ENCODE data around the gene KIAA0319L. TPM values are rescaled to one million over a fixed set of nuclear protein-coding genes. Genes with fewer than 3 reads are reported as not detected.

The KIAA0319L gene
- total RNA-seq, 1 donor from 2014 or later, result 58.3 TPM

GRCh38 chr1:35509558-35509957, 47.6 kb downstream of the KIAA0319L start:
- TF ChIP-seq CTCF (IDR thresholded peaks at IDR 0.05) (no peak), EZH2 (IDR thresholded peaks at IDR 0.05) (no peak), EZH2phosphoT487 (IDR thresholded peaks at IDR 0.05) (no peak)
- Mint-ChIP-seq H3K27ac (no peak overlapping the region), H3K4me1 (no peaks in the 10 kb centered on the region), H3K27me3 (ENCODE audit: insufficient read depth, low read depth) (no peaks in the 10 kb centered on the region), H3K4me3 (no peak overlapping the region), H3K9me3 (peaks cover 3% of the 10 kb centered on the region), H3K36me3 (peaks cover 18% of the 10 kb centered on the region)
- Histone ChIP-seq H3K9me3 (ENCODE audit: low read depth) (no peaks in the 10 kb centered on the region), H3K27me3 (no peaks in the 10 kb centered on the region), H3K36me3 (peaks cover 2% of the 10 kb centered on the region), H3K9ac (no peak overlapping the region), H3K4me1 (no peaks in the 10 kb centered on the region), H3F3A (ENCODE audit: low read depth) (no peaks in the 10 kb centered on the region), H3K4me2 (no peak overlapping the region), H3K27ac (no peak overlapping the region), H3K79me2 (ENCODE audit: low read depth) (peaks cover 27% of the 10 kb centered on the region), H4K20me1 (ENCODE audit: low read depth) (peaks cover 13% of the 10 kb centered on the region), H3K4me3 (no peak overlapping the region), H2AFZ (replicated peaks) (no peak overlapping the region)
- DNase-seq (ENCODE audit: low spot score), result no peak

GRCh38 chr1:35507947-35508346, 49.3 kb downstream of the KIAA0319L start:
- no peaks in the 10 kb centered on the region for H3K36me3 ChIP-seq
- no peaks in the 10 kb centered on the region for H3F3A ChIP-seq (ENCODE audit: low read depth)
- no peaks in the 10 kb centered on the region for H3K9me3 ChIP-seq (ENCODE audit: low read depth)
- H3K27me3 ChIP-seq, result no peaks in the 10 kb centered on the region
- H2AFZ ChIP-seq (replicated peaks), result no peak overlapping the region
- DNase-seq (ENCODE audit: low spot score), result no peak
- peaks cover 12% of the 10 kb centered on the region for H3K36me3 Mint-ChIP-seq
- no peak overlapping the region for H3K27ac ChIP-seq
- no peak for TF ChIP-seq EZH2 (IDR thresholded peaks at IDR 0.05)
- no peak for TF ChIP-seq EZH2phosphoT487 (IDR thresholded peaks at IDR 0.05)
- no peak for TF ChIP-seq CTCF (IDR thresholded peaks at IDR 0.05)
- no peak overlapping the region for H3K4me3 Mint-ChIP-seq
- no peak overlapping the region for H3K27ac Mint-ChIP-seq
- H3K4me1 ChIP-seq, result no peaks in the 10 kb centered on the region
- H3K9me3 Mint-ChIP-seq, result no peaks in the 10 kb centered on the region
- no peaks in the 10 kb centered on the region for H3K27me3 Mint-ChIP-seq (ENCODE audit: insufficient read depth, low read depth)
- H4K20me1 ChIP-seq (ENCODE audit: low read depth), result peaks cover 13% of the 10 kb centered on the region
- H3K9ac ChIP-seq, result no peak overlapping the region
- no peak overlapping the region for H3K4me3 ChIP-seq
- H3K4me1 Mint-ChIP-seq, result no peaks in the 10 kb centered on the region
- peaks cover 13% of the 10 kb centered on the region for H3K79me2 ChIP-seq (ENCODE audit: low read depth)
- H3K4me2 ChIP-seq, result no peak overlapping the region

GRCh38 chr1:35506960-35507912, 50.0 kb downstream of the KIAA0319L start:
- peaks cover 13% of the 10 kb centered on the region for H4K20me1 ChIP-seq (ENCODE audit: low read depth)
- H3K27me3 ChIP-seq, result no peaks in the 10 kb centered on the region
- H3F3A ChIP-seq (ENCODE audit: low read depth), result no peaks in the 10 kb centered on the region
- Mint-ChIP-seq H3K27ac (no peak overlapping the region), H3K4me3 (no peak overlapping the region), H3K4me1 (no peaks in the 10 kb centered on the region), H3K36me3 (peaks cover 11% of the 10 kb centered on the region), H3K9me3 (no peaks in the 10 kb centered on the region), H3K27me3 (ENCODE audit: insufficient read depth, low read depth) (no peaks in the 10 kb centered on the region)
- no peaks in the 10 kb centered on the region for H3K4me1 ChIP-seq
- H2AFZ ChIP-seq (replicated peaks), result no peak overlapping the region
- peaks cover 13% of the 10 kb centered on the region for H3K79me2 ChIP-seq (ENCODE audit: low read depth)
- H3K9ac ChIP-seq, result no peak overlapping the region
- no peaks in the 10 kb centered on the region for H3K36me3 ChIP-seq
- no peak overlapping the region for H3K4me2 ChIP-seq
- H3K4me3 ChIP-seq, result no peak overlapping the region
- no peak for TF ChIP-seq CTCF (IDR thresholded peaks at IDR 0.05)
- no peak for TF ChIP-seq EZH2phosphoT487 (IDR thresholded peaks at IDR 0.05)
- TF ChIP-seq EZH2 (IDR thresholded peaks at IDR 0.05), result no peak
- H3K27ac ChIP-seq, result no peak overlapping the region
- no peak for DNase-seq (ENCODE audit: low spot score)
- no peaks in the 10 kb centered on the region for H3K9me3 ChIP-seq (ENCODE audit: low read depth)

Measured in neural progenitor cell (in vitro differentiated cells).